Measurements from ENCODE around the gene ETFBKMT.
"Not testable (repeated sequence)": the region's sequence is repeated elsewhere in the genome, so short reads cannot be mapped to it uniquely, and the experiment has no call there.

DNA sequence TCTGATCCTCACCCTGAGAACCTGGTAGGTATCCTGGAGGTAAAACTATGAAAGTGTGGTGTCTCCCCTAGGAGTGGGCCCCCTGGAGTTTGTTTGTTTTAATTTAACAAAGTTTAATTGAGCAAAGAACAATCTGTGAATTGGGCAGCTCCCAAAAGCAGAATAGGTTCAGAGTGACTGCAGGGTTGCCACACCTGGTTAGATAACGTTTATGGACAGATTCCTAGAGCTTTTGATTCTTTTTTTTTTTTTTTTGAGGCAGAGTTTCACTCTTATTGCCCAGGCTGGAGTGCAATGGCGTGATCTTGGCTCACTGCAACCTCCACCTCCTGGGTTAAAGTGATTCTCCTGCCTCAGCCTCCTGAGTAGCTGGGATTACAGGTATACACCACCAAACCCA is 10.1 kb downstream of the ETFBKMT start:
- not testable (repeated sequence) for TF ChIP-seq CTCF, POLR2A (IDR thresholded peaks at IDR 0.05)
